Fibroblast of lung (primary cell): ENCODE data around the gene NDUFA3.

Experiments
- CTCF ChIP-seq, 2 donors: IDR thresholded peaks in 1 of 2; conservative IDR thresholded peaks in 1 of 2; 1 replicate in 1 of 2; 2 replicates in 1 of 2; pipeline ENCODE4 v1.5.1; 2011 to 2012; ENCODE audit warnings: low read length in 2 of 2, control low read depth in 1 of 2, inconsistent platforms in 1 of 2, low read depth in 1 of 2, mild to moderate bottlenecking in 1 of 2
- EZH2 ChIP-seq: IDR thresholded peaks from 2 replicates; pipeline ENCODE4 v1.5.1; 2012; ENCODE audit warnings: low read length, control low read depth, mild to moderate bottlenecking; ENCODE audit errors: missing control alignments

GRCh38 chr19:54154603-54155345, 52.1 kb downstream of the NDUFA3 start:
- TF ChIP-seq CTCF (conservative IDR thresholded peaks at IDR 0.05 in 1 of 2, IDR thresholded peaks at IDR 0.05 in 1 of 2; ENCODE audit: low read depth in 1 of 2, low read length in 2 of 2) (no peak), EZH2 (no peak)
